NCI-H2081 treated with DMSO at 0.1 percent for 48 hours (cell line): ENCODE data around the gene TNRC18.
"Not testable (repeated sequence)": the region's sequence is repeated elsewhere in the genome, so short reads cannot be mapped to it uniquely, and the experiment has no call there.

ENCODE experiments used
- DNase-seq: peaks from one replicate; lab custom pipeline; 2025; lab: John Stamatoyannopoulos, UW

TNRC18 gene

GRCh38 chr7:5349437-5350173, 74.0 kb downstream of the TNRC18 start:
- no peak for DNase-seq

GRCh38 chr7:5349005-5349380, 74.6 kb downstream of the TNRC18 start:
- DNase-seq = no peak

- no peak for DNase-seq
Measured at GRCh38 chr7:5348134-5349004, 75.3 kb downstream of the TNRC18 start.

GRCh38 chr7:5345671-5346070, 78.0 kb downstream of the TNRC18 start:
- DNase-seq = no peak

GRCh38 chr7:5345171-5345570, 78.5 kb downstream of the TNRC18 start:
- DNase-seq = no peak

- DNase-seq = no peak
Measured at GRCh38 chr7:5344342-5344741, 79.3 kb downstream of the TNRC18 start.

GRCh38 chr7:5343884-5344283, 79.8 kb downstream of the TNRC18 start:
- DNase-seq = no peak

- DNase-seq = no peak
Measured at GRCh38 chr7:5342631-5343030, 81.0 kb downstream of the TNRC18 start.

GRCh38 chr7:5339955-5340354, 83.7 kb downstream of the TNRC18 start:
- DNase-seq = no peak

GRCh38 chr7:5337047-5337446, 86.6 kb downstream of the TNRC18 start:
- no peak for DNase-seq

GRCh38 chr7:5334671-5335070, 89.0 kb downstream of the TNRC18 start:
- DNase-seq = no peak

- no peak for DNase-seq
Measured at GRCh38 chr7:5333121-5334045, 90.3 kb downstream of the TNRC18 start.

- no peak for DNase-seq
Measured at GRCh38 chr7:5332579-5332978, 91.1 kb downstream of the TNRC18 start.

GRCh38 chr7:5330288-5330687, 93.3 kb downstream of the TNRC18 start:
- no peak for DNase-seq

GRCh38 chr7:5324961-5325360, 98.7 kb downstream of the TNRC18 start:
- no peak for DNase-seq

GRCh38 chr7:5323800-5324781, 99.5 kb downstream of the TNRC18 start:
- not testable (repeated sequence) for DNase-seq

- DNase-seq = no peak
Measured at GRCh38 chr7:5322621-5323410, 100.8 kb downstream of the TNRC18 start.

GRCh38 chr7:5320802-5321396, 102.7 kb downstream of the TNRC18 start:
- DNase-seq = no peak

- no peak for DNase-seq
Measured at GRCh38 chr7:5320391-5320790, 103.2 kb downstream of the TNRC18 start.

- not testable (repeated sequence) for DNase-seq
Measured at GRCh38 chr7:5318613-5319012, 105.0 kb downstream of the TNRC18 start.
